Amygdala (tissue), 56 donors: ENCODE results near the gene RPF1.
A peak's percentile ranks its signal among the peaks of the same experiment; 100 is the strongest.
"Not testable (repeated sequence)": the region's sequence is repeated elsewhere in the genome, so short reads cannot be mapped to it uniquely, and the experiment has no call there.

Experiments used
- DNase-seq, 56 donors: peaks; one replicate each; lab custom pipeline; 2025; lab: John Stamatoyannopoulos, UW

Gene RPF1

DNA sequence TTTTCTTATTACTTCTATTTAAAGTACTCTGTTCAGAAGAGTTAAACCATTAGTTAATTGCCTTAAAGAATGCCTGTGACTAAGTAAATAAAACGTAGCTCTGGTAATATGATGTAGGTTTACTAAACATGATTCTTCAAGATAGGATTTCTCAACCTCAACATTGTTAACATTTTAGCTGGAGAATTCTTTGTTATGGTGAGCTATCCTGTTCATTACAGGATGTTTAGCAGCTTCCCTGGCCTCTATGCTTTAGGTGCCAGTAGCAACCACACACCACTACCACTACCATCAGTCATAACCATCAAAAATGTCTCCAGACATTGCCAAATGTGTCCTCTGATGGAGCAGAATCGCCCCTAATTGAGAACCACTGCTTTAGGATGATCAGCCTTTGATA lies 10.7 kb downstream of the RPF1 start:
- no peak for DNase-seq

DNA sequence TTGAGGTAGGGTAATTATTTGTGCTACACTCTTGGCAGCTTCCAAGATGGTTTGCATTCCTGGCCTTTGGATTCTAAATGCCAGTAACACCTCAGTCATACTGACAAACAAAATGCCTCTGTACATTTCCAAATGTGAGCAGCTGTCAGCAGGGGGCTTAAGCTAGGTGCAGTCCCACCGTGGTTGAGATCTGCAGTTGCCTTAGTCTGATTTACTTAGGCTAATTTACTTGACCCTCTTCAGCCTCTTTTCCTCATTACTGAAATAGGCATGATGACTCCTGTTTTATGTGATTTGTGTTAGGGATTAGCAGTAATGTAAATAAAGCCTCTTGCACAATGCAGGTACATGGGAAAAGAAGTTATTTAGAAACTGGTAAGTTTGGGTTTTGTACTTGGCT lies 13.7 kb downstream of the RPF1 start:
- no peak for DNase-seq

DNA sequence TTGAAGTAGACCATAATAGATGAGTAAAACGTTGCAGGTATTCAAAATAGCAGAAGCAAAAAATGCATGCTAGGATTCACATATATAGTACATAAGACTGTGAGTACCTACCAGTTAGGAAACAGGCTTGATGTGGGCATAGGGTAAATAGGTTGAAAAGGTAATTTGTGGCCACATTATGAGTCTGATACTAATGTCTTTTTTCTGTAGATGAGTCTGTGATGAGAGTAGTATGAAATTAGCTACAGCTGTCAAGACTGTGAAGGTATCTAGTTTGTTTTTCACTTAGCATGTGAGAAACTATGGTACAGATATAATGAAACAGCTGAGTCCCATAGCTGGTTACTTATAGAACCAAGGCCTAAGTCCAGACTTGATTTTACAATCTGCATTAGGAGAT lies 14.7 kb downstream of the RPF1 start:
- DNase-seq, result no peak

DNA sequence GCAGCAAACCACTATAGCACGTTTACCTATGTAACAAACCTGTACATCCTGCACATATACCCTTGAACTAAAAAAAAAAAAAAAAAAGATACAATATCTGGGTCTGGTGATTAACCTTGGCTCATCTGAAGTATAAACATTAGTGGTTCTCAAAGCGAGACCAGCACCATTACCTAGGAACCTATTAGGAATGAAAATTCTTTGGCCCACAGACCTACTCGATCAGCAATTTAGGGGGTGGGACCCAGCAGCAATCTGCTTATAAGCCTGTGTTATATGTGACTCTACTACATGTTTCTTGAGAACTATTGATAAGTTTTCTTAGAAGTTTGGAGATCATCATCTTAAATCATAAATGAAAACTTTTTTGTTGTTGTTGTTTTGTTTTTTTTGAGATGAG lies 17.4 kb downstream of the RPF1 start:
- no peak for DNase-seq

DNA sequence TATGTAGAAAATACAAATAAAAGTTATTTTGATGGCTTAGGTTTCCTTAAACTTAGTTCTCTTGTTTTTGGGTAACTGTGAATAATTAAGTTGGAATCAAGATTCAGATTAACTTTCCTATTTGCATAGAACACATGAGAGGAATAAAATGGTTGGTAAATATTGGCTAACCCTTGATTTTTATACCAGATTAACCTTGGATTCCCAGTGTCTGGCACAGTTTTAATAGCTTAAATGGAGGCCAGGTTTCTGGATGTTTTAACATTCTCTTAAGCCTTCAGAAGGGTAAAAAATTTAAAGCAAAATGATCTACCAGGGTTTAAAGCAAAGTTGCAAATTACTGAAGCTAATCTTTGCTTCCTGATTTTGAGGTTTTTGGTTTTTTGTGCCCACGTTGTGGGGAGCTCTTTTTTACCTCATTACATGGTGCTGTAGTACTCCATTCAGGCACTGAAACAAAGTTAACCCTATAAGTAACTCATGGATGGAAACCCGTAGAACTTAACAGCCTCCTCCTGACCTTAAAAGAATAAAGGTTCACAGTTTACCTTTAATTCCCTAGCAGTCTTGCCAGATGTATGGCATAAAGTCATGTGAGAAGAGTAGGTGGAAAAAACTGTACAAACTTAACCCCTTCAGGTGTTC lies 18.7 kb downstream of the RPF1 start:
- DNase-seq, result no peak

GRCh38 chr1:84502927-84503326 lies 23.9 kb downstream of the RPF1 start:
- no peak for DNase-seq

GRCh38 chr1:84504580-84505492 lies 25.8 kb downstream of the RPF1 start:
- DNase-seq, result no peak

- DNase-seq, result peak in 18 of 56 donors; percentile 23 to 83 (median 56)
Measured at GRCh38 chr1:84505493-84506001, 26.5 kb downstream of the RPF1 start.

GRCh38 chr1:84506002-84506728 lies 27.1 kb downstream of the RPF1 start, which contains the start of the genes GNG5 and SPATA1:
Gene GNG5, minus strand, starts transcription at chr1:84506581. Its CDS starts 490 bp downstream, at chr1:84506091.
Gene SPATA1, plus strand, starts transcription at chr1:84506386. Its CDS starts 9,974 bp downstream, at chr1:84516360.
- peak; percentile 67 to 97 (median 88) for DNase-seq

DNA sequence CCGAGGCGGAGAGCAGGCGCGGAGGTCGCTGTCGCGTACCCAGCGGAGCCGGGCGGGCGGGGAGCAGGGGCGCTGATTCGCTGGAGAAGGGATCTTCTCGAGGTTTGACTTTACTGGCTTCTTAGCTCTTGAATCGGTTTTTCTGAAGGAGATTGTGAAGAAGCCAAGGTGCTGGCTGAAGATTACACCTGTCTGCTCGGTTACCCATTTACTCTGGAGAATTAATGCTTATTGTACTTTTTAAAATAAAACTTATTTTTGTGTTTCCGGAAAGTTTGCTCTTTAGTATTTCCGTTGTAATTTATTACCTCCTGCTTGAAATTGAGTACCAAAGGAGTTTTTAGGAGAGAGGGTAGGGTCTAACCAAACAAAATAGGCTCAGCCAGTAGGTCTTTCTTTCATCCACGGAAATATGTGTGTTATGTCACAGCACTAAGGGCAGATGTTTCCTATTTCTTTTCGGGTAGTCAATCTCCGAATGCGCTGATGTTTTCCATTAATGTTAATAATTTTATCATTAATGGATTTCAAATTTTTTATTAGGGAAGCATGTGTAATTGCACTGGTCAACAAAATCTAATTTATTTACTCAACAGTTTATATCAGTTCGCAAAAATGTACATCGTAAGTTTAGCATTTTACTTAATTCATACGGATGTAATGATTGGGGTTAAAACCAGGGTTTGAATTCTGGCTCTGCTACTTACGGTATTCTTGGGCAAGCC lies 27.8 kb downstream of the RPF1 start:
- no peak for DNase-seq

DNA sequence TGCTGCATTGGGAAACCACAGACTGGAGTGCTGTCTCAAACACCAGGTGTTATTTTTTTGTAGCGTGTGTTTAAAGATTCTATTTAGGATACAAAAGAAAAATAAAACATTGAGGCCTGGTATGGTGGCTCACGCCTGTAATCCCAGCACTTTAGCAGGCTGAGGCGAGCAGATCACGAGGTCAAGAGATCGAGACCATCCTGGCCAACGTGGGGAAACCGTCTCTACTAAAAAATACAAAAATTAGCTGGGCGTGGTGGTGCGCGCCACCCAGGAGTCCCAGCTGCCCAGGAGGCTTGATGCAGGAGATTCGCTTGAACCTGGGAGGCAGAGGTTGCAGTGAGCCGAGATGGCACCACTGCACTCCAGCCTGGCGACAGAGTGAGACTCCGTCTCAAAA lies 28.8 kb downstream of the RPF1 start:
- not testable (repeated sequence) for DNase-seq

DNA sequence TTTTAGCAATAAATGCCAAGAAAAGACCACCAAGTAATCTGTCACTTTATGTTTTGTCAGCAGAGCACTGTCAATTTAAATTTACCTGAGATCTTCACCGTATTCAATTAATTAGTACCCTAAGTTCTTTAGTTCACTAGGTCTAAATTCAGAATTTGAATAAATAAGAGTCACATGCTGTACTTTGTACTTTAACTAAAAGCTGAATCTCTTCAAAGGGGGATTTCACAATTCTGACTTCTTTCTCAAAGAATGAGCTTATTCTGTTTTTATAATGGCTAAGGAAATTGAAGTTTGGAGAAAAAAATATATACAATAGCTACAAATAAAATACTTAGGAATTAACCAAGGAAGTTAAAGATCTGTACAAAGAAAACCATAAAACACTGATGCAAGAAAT lies 29.4 kb downstream of the RPF1 start:
- no peak for DNase-seq

GRCh38 chr1:84509029-84509428 lies 30.0 kb downstream of the RPF1 start:
- DNase-seq, result no peak

DNA sequence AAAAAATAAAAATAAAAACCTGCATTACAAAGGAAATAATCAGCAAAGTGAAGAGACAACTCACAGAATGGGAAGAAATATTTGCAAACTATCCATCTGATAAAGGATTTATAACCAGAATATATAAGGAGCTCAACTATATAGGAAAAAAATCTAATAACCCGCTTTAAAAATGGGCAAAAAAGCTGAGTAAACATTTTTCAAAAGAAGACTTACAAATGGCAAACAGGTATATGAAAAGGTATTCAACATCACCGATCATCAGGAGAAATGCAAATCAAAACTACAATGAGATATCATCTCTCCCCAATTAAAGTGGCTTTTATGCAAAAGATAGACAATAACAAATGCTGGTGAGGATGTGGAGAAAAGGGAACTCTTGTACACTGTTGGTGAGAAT lies 31.1 kb downstream of the RPF1 start:
- DNase-seq, result no peak

GRCh38 chr1:84510668-84511067 lies 31.6 kb downstream of the RPF1 start:
- DNase-seq, result no peak

- no peak for DNase-seq
Measured at GRCh38 chr1:84524590-84524989, 45.5 kb downstream of the RPF1 start.

- no peak for DNase-seq
Measured at GRCh38 chr1:84525779-84526178, 46.7 kb downstream of the RPF1 start.

- no peak for DNase-seq
Measured at GRCh38 chr1:84538599-84538998, 59.5 kb downstream of the RPF1 start.

GRCh38 chr1:84539972-84540371 lies 60.9 kb downstream of the RPF1 start:
- DNase-seq, result no peak

- DNase-seq, result no peak
Measured at GRCh38 chr1:84540759-84541158, 61.7 kb downstream of the RPF1 start.
